Stimulated activated CD4-positive, alpha-beta T cell treated with anti-CD3 and anti-CD28 coated beads, Interleukin-15, amount 100 ng/mL, for 24 hours (primary cell): Measurements from ENCODE around the gene IQSEC1.

ENCODE experiments used
- DNase-seq: peaks from one replicate; pipeline ENCODE4 v3.0.0-alpha.2; 2020

IQSEC1 gene

DNA sequence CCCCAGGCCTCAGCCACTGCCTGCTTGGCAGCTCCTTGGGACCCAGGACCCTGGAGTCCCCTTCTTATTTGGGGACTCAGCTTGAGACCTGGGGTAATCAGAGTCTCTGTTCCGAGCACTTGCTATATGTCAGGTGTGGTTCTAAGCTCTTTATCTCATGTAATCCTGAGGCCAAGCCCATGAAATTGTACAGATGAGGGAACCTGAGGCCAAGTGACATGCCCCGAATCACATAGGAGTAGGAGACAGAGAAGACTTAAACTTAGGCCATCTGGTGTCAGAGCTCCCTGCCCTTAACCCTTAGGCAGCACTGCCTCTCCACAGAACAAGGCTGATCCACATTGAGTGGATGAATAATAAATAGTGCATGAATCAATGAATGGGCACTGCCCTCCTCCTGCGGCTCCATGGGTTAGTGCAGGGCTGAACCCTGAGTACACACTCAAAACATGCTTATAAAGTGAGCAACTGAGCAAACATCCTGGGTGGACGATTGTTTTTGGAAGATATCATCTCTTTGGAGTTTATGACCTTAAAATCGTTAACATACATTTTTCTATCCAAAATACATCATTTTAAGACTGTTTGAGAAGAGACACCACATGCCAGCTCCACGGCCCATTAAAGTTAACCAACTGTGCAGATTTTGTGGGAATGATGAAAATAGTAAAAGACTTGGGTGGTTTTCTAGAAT is 33.2 kb upstream of the IQSEC1 start:
- DNase-seq = no peak

DNA sequence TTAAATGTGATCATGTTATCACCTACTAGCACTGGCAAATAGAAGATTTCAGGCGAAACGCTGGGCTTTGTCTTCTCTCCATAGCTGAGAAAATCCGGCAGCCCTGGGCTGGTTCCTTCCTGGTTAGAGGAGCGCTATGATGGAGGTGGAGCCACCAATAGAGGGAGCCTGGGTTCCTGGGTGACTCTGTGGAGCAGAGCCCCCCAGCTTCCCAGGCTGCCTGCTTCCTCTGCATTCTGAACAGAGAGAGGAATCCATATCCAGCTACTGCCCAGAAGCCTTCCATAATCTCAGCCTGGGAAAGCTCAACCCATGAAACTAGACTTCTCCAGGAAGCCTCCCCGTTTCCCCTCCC is 32.6 kb upstream of the IQSEC1 start:
- DNase-seq = no peak

DNA sequence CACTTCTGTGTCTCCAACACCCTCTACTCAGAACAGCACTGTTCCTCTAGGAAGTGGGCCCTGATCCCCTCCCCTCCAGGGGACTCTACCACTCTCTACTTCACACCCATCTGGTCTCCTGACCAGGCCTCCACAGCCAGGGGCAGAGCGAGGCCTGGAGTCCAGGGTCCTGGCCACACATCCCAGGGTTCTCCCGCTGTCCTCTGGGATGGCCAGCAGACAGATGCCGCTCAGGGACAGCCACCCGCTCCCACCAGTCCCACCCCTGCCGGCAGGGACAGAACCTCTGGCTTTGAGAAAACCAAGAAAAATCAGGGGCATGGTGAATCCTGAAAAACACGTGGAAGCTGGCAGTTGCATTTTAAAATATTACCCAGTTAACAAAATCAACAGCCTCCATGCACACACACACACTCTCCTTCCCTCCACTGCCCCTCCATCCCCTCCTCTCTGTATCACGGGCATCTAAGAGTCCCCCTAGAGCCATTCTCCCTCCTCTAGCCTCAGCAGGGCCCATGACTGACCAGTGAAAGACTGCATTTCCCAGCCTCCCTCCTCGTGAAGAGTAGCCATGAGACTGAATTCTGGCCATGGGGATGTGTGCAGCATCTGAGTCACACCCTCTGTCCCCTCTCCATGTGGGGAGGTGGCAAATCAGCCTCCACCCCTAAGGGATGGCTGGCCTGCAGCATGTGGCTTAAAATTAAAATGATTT is 32.1 kb upstream of the IQSEC1 start:
- no peak for DNase-seq

DNA sequence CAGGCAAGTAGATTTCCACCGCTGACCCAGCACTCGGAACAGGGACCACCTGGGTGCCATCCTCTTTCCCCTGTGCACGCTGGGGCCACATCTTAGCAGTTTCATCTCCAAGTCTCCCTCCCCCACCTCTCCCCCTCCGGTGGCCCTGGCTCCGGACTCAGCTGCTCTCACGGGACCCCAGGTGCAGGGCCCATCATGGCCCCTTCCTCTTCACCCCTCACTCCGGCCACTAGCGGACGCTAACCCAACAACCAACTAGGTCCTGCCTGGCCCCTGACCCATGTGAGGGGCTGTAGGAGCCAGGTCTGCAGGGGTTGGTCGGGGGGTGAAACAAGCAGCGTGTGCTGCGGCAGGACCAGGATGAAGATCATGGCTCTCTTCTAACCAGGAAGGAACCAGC is 31.3 kb upstream of the IQSEC1 start:
- no peak for DNase-seq

DNA sequence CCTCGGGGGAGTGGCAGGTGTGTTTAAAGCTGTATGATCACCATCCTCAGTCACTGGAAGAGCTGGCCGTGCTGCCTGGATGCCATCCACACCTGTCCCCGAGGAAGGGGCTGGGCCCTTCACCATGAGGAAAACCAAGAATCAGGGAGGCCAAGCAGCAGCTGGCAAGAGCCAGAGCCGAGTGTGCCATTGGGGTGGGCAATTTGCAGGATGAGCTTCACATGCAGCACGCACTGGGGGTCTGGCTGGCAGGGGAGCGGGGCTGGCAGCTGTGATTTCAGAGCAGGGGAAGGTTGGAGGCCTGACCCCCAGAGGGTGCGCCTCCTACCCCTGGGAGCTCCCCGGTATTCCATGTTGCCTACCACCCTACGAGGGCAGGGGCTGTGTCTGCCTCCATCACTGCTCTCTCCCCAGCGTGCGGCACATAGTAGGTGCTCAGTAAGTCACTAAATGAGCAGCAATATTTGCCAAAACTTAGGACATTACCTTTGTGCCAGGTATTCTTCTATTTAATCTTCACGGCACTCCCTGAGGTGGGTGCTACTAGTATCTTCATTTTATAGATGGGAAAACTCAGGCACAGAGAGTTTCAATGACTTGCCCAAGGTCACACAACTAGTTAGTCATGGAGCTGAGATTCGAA is 30.3 kb upstream of the IQSEC1 start:
- DNase-seq = no peak

DNA sequence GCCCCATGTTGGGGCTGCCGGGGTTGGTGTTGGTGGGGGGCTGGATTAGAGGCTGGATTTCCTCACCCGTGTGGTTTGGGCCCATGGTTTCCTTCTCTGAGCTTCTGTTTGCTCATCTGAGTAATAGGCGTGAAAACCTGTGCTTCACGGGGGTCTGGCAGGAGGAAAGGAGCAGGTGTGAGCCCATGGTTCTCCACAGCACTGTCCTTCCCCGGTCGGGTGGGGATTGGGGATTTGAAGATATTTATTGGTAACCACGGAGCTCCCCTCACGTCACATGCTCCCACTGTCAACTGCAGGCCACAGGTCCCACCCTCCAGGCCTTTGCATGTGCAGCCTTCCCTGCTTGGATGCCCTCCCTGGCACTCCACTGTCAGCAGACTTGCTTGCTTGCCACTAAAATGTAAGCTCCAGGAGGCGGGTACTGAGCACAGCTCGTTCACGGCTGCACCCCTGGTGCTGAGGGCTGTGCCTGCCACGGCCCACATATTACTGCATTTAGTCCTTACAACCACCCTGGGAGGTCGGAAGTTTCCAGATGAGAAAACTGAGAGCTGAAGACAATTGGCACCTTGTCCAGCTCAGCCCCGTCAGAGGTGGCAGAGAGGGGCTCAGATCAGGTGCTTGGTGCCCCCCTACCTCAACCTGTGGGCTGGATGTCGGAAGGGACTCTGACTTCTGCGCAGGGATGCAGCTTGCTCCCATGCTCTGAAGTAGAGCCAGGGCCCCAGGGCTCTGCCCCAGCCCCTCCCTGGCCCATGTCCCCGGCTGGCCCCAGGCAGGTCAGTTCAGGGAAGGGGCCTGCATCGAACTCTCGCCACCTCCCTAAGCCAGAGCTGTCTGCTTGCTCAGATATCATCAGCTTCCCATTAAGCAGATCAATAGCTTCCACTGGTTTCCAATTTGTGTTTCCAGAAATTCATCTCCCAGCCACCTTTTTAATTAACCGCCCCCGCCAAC is 29.4 kb upstream of the IQSEC1 start:
- DNase-seq = no peak

DNA sequence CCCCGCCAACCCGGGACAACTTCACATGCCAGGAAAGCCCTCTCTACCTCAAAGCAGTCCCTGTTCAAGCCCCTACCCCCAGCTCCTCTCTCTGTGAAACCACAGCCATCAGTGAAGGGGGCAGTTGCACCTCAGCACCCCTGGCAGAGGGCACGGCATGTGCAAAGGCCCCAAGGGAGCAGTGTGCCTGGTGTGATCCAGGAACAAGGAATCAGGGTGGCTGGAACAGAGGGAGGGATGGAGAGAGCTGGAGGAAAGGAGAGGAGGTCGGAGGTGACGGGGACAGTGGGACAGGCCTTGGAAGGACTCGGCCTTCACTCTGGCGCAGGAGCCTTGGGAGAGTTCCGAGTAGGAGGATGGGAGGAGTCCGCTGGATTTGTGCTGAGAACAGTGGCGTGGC is 26.5 kb upstream of the IQSEC1 start:
- no peak for DNase-seq

DNA sequence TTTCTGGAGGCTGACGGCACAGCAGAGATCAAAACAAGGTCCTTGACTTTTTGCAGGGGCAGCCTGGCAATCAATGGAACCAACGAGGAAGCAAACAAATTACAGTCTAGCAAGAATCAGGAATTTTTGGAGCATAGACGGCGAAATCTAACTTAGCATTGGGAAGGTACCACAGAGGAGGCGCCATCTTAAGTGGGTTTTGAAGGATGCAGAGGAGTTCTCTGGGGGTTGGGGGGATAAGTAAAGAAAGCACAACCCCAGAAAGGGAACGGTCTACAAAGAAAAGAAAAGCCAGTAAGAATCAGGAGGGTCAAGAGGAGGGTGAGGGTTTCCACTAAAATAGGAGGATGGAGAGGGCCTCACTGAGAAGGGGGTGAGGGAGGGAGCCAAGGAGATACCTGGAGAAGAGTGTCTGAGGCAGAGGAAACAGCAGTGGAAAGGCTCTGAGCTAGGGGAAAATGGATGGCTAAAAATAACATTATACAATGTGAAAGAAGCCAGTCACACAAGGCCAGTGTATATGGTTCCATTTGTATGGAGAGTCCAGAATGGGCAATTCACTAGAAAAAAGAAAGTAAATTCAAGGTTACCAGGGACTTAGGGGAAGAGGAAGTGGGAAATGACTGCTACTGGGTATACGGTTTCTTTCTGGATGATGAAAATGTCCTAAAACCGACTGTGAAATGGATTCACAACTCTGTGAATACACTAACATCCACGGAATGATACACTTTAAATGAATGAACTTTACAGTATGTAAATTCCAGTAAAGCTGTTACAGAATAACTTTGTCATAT is 25.2 kb upstream of the IQSEC1 start:
- no peak for DNase-seq

DNA sequence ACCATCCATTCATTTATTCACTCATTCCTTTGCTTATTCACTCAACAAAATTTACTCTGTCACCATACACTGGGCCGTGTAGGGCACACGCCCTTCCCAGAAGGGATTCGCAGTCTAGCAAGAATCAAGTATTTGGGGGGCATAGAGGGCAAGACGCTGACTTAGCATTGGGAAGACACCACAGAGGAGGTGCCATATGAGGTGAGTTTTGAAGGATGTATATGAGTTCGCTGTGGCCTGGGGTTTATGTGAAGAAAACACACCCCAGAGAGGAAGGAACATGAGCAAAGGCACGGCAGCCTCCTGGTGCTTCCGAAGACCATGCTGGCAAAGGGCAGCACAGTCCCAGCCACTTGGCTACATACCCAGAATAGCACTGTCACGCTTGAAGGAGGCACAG is 23.1 kb upstream of the IQSEC1 start:
- DNase-seq = no peak

DNA sequence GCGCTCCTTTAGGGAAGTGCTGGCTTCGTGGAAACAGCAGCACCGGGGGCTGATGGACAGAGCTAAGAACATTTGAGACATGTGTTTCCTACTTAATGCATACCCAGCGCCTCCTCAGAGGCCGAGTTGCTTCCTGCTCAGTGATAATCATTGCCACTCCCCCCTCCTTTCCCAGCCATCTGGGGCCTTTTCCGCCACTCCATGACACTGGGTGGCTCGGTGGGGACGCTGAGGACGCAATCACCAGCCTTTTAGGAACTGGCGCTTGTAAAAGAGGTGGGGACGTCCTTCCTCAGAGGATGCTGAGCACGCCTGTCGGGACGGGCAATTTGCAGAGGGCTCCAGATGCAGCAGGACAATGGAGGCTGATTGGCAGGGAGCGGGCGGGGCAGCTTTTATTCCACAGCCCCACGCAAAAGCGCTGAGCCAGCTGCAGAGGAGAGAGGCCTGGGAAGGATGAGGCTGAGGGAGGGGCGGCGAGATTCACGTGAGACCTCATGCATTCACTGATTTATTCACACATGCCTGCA is 22.2 kb upstream of the IQSEC1 start:
- DNase-seq = no peak

DNA sequence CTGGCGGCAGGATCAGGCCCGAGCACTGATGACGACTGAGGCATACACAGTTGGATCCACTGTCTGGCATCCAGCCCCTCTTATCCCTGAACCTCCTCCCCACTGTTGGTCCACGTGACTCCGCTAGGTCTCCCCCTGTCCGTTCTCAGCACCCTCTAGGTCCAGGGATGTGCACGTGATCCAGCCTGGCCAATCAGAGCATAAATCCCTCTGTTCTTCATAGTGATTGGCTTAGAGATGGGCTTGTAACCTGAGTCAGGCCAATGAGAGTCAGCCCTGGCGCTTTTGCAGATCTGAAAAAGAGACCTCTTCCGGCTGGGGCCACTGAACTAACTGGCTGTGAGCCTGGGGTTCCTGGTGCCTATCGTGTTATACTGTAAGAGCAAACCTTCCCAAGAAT is 20.5 kb upstream of the IQSEC1 start:
- no peak for DNase-seq

DNA sequence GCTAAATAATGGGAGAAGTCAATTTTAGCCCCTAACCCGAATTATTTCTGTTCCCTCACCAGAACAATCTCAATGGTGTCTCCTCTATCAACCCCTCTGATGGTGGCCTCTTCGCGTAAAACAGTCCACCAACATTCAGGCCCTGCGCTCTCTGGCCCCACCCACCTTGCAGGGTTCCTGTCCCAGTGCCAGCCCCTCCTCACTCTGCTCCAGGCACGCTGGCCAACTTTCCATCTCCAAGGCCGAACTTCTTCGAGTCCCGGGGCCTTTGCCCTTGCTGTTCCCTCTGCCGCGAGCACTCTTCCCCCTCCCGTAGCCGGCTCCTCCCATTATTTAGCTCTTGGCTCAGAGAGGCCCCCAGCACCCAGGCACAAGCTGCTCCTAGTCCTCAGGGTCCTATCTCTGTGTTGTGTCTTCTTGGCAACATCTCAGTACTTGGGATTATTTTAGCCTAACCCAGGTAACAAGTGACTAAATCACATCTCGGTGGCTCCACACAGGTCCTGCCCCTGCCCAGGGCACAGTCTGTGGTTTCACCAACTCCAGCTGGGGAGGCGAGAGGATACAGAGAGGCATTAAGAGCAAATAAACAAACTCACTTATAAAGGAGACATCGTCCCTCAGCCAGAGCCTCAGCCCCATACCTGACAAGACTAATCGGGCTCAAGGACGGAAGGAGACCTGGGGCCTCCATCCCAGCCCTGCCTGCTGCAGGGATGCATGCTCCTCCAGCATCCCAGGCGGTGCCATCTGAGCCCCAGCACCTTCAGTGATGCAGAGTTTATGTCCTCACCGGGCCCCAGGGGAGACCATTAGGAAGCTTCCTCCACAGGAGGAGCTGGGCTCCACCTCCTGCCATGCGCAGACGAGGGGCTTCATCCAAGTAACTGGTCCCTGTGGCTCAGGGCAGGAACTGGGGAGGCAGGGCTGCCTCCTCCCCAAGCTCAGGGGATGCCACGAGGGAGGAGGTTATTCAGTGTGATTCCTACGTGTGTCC is 19.7 kb upstream of the IQSEC1 start:
- no peak for DNase-seq

DNA sequence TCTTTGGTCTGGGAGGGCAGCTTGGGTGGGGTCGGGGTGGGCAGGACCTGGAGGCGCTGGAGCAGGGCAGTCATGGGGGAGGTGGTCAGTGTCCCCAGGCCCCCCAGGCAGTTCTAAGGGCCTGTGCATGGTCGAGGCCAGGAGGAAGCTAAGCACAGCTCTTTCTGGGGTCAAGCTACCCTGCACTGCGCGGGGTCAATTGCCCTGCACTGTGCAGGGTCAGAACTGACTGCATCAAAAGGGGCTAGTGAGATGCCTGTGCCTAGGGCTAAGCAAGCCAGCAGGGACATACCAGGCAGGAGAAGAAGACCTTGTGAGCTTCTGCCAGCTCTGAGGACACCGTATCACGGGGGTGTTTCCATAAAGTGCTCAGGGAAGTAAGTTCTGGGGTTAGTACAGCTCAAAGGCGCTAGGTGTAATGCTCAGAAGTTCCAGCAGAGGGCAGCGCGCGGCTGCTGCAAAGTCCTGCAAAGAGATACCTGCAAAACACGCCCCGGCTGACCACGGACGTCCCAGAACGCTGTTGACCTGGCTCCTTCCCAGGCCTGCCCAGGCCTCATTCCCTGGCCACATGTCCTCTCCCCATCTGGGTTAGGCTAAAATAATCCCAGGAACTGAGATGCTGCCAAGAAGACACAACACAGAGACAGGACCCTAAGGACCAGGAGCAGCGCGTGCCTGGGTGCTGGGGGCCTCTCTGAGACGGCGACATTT is 18.8 kb upstream of the IQSEC1 start:
- DNase-seq = peak; percentile 84

DNA sequence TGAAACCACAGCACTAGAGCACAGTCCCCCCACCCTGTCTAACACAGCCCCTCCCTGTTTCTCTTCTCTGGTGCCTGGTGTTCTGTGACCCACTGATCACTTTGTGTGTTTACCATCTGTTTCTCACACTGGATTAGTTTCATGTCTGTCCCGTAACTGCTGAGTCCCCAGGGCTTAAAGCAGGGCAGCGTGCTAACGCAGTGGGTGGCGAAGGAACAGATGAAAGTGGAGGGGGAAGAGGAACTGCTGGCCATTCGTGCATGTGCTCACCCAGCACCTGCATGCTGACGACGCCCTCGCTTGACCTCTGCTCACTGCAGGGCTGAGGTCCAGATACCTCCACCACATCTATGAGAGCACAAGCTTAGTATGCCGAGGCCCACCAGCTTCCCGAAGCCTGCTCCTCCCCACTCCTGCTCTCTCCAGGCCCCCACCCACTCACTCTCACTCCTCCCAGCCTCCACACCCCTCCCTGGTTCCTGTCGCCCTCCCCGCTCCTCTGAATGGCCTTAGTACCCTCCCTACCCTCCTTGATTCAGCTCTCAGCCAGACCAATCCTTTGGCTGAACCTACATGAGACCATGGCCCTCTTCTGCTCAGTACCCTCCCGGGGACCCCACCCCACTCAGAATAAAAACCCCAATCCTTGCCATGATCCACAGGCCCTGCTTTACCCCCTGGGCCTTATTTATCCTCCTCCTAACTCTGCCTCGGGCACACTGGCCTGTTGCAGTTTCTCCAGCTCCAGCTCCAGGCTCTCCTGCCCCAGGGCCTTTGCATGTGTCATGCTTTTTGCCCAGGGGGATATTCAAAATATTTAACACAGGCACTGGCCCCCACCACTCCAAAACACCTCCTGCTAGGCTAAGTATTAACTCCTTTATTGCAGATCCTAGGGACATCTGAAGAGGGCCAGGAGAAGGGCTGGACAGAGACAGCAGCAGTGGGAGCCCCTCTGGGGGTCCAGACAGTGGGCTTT is 15.1 kb upstream of the IQSEC1 start:
- DNase-seq = no peak

DNA sequence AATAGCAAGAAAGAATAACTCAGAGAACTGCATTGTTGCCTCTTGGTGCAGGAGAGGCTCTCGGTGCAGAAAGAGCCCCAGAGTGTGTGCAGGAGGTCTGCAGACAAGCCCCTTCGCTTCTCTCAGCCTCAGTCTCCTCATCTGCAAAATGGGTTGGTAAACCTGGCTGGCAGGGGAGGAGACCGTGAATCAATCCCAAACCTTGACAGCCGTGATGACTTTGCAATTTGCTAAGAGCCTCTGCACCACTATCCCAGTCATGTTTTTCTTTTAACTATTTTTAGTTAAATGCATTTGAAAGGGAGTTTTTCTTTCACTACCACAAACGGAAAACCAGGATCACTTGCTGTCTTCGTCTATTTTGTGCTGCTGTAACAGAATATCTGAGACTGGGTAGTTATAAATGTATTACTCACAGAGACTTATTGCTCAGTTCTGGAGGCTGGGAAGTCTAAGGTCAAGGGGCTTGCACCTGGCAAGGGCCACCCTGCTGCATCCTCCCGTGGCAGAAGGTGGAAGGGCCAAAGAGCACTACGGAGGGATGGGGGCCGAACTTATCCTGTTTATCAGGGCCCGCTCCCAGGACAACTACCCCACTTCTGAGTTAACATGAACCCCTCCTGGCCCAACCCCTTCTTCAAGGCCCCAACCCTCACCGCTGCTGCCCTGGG is 14.2 kb upstream of the IQSEC1 start:
- no peak for DNase-seq

DNA sequence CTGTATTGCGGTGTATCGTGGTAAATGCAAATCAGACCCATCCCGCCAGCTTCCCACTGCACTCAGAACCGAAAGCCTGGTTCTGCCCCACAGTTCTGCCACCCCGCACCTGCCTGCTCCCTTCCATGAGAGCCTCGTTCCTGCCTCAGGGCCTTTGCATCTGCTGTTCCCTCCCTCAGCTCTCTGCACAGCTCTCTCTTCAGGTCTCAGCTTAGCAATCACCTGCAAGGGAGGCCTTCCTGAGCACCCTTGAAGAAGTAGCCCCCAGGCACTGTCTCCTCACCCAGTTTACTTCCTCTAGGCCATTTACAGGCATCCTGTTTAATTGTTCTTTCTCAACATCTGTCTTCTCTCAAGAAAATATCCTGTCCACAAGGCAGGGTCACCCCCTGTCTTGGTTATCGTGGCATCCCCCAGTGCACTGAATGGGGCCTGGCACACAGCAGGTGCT is 13.3 kb upstream of the IQSEC1 start:
- no peak for DNase-seq

DNA sequence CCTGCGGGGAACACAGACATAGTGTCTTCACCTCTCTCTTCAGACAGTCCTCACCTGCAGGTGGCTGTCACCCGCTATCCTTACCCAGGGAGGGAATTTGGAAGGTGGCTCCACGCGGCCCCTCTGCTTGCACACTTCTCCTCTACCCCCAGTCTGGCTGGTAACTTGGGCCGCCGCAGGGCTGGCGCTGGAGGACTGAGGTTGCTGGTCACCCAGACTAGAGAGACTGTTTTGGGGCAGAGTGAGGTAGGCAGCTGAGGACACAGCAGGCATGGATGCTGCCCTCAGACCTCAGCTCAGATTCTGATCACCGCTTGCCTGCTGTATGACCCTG is 12.6 kb upstream of the IQSEC1 start:
- DNase-seq = no peak
